ENCODE measurements around the gene IL1R1. TPM values are rescaled to one million over a fixed set of nuclear protein-coding genes. Genes with fewer than 3 reads are reported as not detected.

IL1R1 gene
- total and polyA plus RNA-seq, 2 of the 4 experiments (the other 2 are of a cell fraction) = 6.5 to 13.8 TPM

DNA sequence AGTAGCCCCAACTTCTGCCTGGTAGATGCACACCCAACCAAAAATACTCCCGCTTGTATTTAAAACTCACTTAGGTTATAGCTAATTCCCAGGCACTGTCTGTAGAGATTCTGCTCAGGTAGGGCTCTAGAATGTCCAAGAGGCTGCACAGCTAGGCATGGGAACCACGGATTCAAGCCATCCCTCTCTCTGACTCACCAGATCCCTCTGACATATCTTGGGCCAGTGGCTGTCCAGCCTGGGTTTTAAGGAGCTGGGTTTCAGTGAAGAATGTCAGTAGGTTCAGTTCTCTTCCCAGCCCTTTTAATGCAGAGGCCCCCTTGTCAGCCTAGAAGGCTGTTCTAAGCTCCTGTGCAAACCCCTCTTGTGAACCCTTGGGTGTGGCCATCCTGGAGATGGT lies 15.9 kb upstream of the IL1R1 start:
- intact Hi-C loops (cut with micrococcal nuclease) = loop anchor here (5.0 kb wide), 1 partner anchor 104 kb away; no protein-coding TSS in a partner anchor

More for the DNA sequence above, 15.9 kb upstream of the IL1R1 start:
- H3K18ac ChIP-seq (ENCODE audit: low read depth, low read length) = peak overlapping the region; percentile 91; the same call in 1 of the 2 replicates
- TF ChIP-seq CEBPB (IDR thresholded peaks at IDR 0.05; ENCODE audit: low read depth, low read length) (no peak), NFE2L2 (IDR thresholded peaks at IDR 0.05; ENCODE audit: low read depth, low read length) (no peak)
- TF ChIP-seq, protein P1, sequence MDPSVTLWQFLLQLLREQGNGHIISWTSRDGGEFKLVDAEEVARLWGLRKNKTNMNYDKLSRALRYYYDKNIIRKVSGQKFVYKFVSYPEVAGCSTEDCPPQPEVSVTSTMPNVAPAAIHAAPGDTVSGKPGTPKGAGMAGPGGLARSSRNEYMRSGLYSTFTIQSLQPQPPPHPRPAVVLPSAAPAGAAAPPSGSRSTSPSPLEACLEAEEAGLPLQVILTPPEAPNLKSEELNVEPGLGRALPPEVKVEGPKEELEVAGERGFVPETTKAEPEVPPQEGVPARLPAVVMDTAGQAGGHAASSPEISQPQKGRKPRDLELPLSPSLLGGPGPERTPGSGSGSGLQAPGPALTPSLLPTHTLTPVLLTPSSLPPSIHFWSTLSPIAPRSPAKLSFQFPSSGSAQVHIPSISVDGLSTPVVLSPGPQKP (IDR thresholded peaks at IDR 0.05; ENCODE audit: borderline replicate concordance, low read depth, low read length) = no peak
- H2AK9ac ChIP-seq (replicated peaks; ENCODE audit: low read depth, low read length, poor library complexity) = peak overlapping the region; percentile 34
- peak overlapping the region; percentile 17 for H2BK5ac ChIP-seq (ENCODE audit: low read depth, low read length, poor library complexity, severe bottlenecking)
- no peak overlapping the region for H2AFZ ChIP-seq (replicated peaks; ENCODE audit: low read length, poor library complexity)
- no peaks in the 10 kb centered on the region for H3K27me3 ChIP-seq (ENCODE audit: control insufficient read depth, insufficient read depth, low read length)
- H4K8ac ChIP-seq (ENCODE audit: low read depth in 2 of 2, low read length in 2 of 2) = peak overlapping the region in 1 of 2 experiments; percentile 43; a peak in 2 of 4 replicates
- POLR2A ChIA-PET (ENCODE audit: unreplicated experiment) = interaction anchor here (0.6 kb wide), 1 partner anchor 1449 kb away, joined by 4 read pairs; no protein-coding TSS in a partner anchor
- peak overlapping the region; percentile 31 for H4K5ac ChIP-seq (ENCODE audit: low read depth, low read length)
- H3K4me1 ChIP-seq (ENCODE audit: control insufficient read depth, insufficient read depth, low read length) = peaks cover 26% of the 10 kb centered on the region
- CTCF ChIA-PET = interaction anchor here (0.7 to 1.1 kb wide), 2 partner anchors 17 to 144 kb away, joined by 4 to 8 read pairs; no protein-coding TSS in a partner anchor
- H3K27ac ChIP-seq (ENCODE audit: insufficient read depth, low read length) = peak overlapping the region; percentile 45
- H2AK5ac ChIP-seq (ENCODE audit: low read depth, low read length) = peak overlapping the region; percentile 74
- dilution Hi-C loops (cut with HindIII; ENCODE audit: low sequenced_read_pairs, unreplicated experiment) = no loop called here
- ATAC-seq (ENCODE audit: low read depth) (no peak), DNase-seq (peak; percentile 56)
- no peak overlapping the region for H3K4me2 ChIP-seq (ENCODE audit: low read depth, low read length)
- peak overlapping the region; percentile 53 for H2BK120ac ChIP-seq (ENCODE audit: low read depth, low read length)
- peak overlapping the region; percentile 6; the same call in 1 of the 2 replicates for H3K4ac ChIP-seq (ENCODE audit: low read depth, low read length)
- H3K14ac ChIP-seq (replicated peaks; ENCODE audit: low read depth, low read length) = peak overlapping the region; percentile 43; the same call in 1 of the 2 replicates
- peaks cover 4 to 16% of the 10 kb centered on the region in 2 experiments; a peak in 2 of 4 replicates for H3K79me1 ChIP-seq (ENCODE audit: low read depth in 1 of 2, low read length in 2 of 2)
- H3K36me3 ChIP-seq (ENCODE audit: control insufficient read depth, insufficient read depth, low read length) = no peaks in the 10 kb centered on the region
- H3K4me3 ChIP-seq (ENCODE audit: insufficient read depth, low read depth, low read length) = no peak overlapping the region
- no peak overlapping the region for H3K9ac ChIP-seq (ENCODE audit: low read depth, low read length)
- peaks cover 12% of the 10 kb centered on the region; the same call in 1 of the 2 replicates for H3K9me1 ChIP-seq (ENCODE audit: insufficient read depth, low read length)
- H4K91ac ChIP-seq (ENCODE audit: insufficient read depth, low read depth, low read length) = peak overlapping the region; percentile 25; the same call in 1 of the 2 replicates
- BruUV-seq (replicated peaks) = no TSS peak
- 0 out of 2 replicates have a peak overlapping the region, but pooled peaks have one; percentile 27 for H2BK20ac ChIP-seq (ENCODE audit: low read depth, low read length)
- no peak overlapping the region for H3K56ac ChIP-seq (ENCODE audit: extremely low read depth, insufficient read depth, low read length)
- H4K20me1 ChIP-seq (ENCODE audit: insufficient read depth, low read length) = no peaks in the 10 kb centered on the region
- no peak overlapping the region for H3K23ac ChIP-seq (ENCODE audit: low read depth, low read length)
- no peaks in the 10 kb centered on the region for H3K9me3 ChIP-seq (ENCODE audit: control insufficient read depth, insufficient read depth, low read length)
- no CpG with 5 or more reads among the region's 2 CpGs for WGBS, 2 experiments (ENCODE audit: extremely low coverage in 2 of 2, insufficient read length in 1 of 2)
- in situ Hi-C loops (cut with MboI; ENCODE audit: low sequenced_read_pairs) = no loop called here
- H2BK15ac ChIP-seq (ENCODE audit: low read depth, low read length) = peak overlapping the region; percentile 33; the same call in 1 of the 3 replicates

Measured in IMR-90 (cell line).